ENCODE results near the gene GLT1D1. TPM values are rescaled to one million over a fixed set of nuclear protein-coding genes. Genes with fewer than 3 reads are reported as not detected.

GLT1D1 gene
- total and polyA plus RNA-seq, 2 donors (not counting 3 experiments of a cell fraction or from before 2014, with no cell fraction given) = not detected

- no peak overlapping the region for H2AFZ ChIP-seq (ENCODE audit: low read depth, low read length)
- no peak overlapping the region for H3K9ac ChIP-seq (replicated peaks; ENCODE audit: extremely low read depth, insufficient read depth, low read length)
- H4K20me1 ChIP-seq (replicated peaks; ENCODE audit: control insufficient read depth, extremely low read depth, insufficient read depth, low read length) = no peaks in the 10 kb centered on the region
- intact Hi-C loops (cut with micrococcal nuclease) (no loop called here), dilution Hi-C loops (cut with MboI; ENCODE audit: extremely low pct_ligation_motif_present, low sequenced_read_pairs) (no loop called here)
- no peaks in the 10 kb centered on the region for H3K9me3 ChIP-seq (replicated peaks; ENCODE audit: control insufficient read depth, insufficient read depth, low read length)
- H3K4me1 ChIP-seq (ENCODE audit: control insufficient read depth, extremely low read depth, insufficient read depth, low read length) = peaks cover 5% of the 10 kb centered on the region
- DNase-seq (ENCODE audit: low read depth, low spot score) (no peak), FAIRE-seq (no peak)
- H3K27me3 ChIP-seq (ENCODE audit: control insufficient read depth in 2 of 2, insufficient read depth in 2 of 2, low read length in 2 of 2) = no peaks in the 10 kb centered on the region
- no peak overlapping the region for H3K4me3 ChIP-seq (replicated peaks in 1 of 3; ENCODE audit: insufficient read depth in 1 of 3, low read depth in 1 of 3, low read length in 3 of 3)
- no TSS peak for BruUV-seq (replicated peaks)
- no peaks in the 10 kb centered on the region for H3K9me1 ChIP-seq (replicated peaks; ENCODE audit: control insufficient read depth, extremely low read depth, insufficient read depth, low read length)
- H3K79me2 ChIP-seq (ENCODE audit: control insufficient read depth, insufficient read depth, low read length) = peaks cover 79% of the 10 kb centered on the region
- CTCF ChIA-PET = interaction anchor here (1.6 kb wide), 1 partner anchor 22 kb away, joined by 4 read pairs; no protein-coding TSS in a partner anchor
- H3K4me2 ChIP-seq (ENCODE audit: insufficient read depth, low read length) = no peak overlapping the region
- no peak overlapping the region for H3K27ac ChIP-seq (ENCODE audit: insufficient read depth, low read depth, low read length)
- POLR2A ChIA-PET = no interaction called here
- H3K36me3 ChIP-seq (ENCODE audit: control insufficient read depth in 2 of 2, extremely low read depth in 1 of 2, insufficient read depth in 2 of 2, low read length in 2 of 2) = peaks cover 0 to 4% of the 10 kb centered on the region in 2 experiments
- TF ChIP-seq POLR2AphosphoS5 (IDR thresholded peaks at IDR 0.05; ENCODE audit: insufficient read depth, low read depth, low read length) (no peak), EZH2 (IDR thresholded peaks at IDR 0.05; ENCODE audit: borderline replicate concordance, low read depth, low read length, severe bottlenecking) (no peak), GATA2 (IDR thresholded peaks at IDR 0.05; ENCODE audit: insufficient read depth, insufficient read length, low read depth, low read length) (no peak), FOS (IDR thresholded peaks at IDR 0.05; ENCODE audit: borderline replicate concordance, insufficient read depth, low read length) (no peak), MYC (IDR thresholded peaks at IDR 0.05; ENCODE audit: low read depth, low read length) (no peak), CTCF (IDR thresholded peaks at IDR 0.05; ENCODE audit: extremely low read depth in 1 of 2, insufficient read depth in 1 of 2, low read depth in 1 of 2, low read length in 2 of 2) (no peak), JUN (IDR thresholded peaks at IDR 0.05; ENCODE audit: borderline replicate concordance, insufficient read depth, insufficient read length, low read depth) (no peak), MAX (IDR thresholded peaks at IDR 0.05; ENCODE audit: insufficient read depth, insufficient read length) (no peak), POLR2A (IDR thresholded peaks at IDR 0.05; ENCODE audit: low read depth, low read length) (no peak)
Measured at GRCh38 chr12:128820253-128820652, 33.0 kb upstream of the GLT1D1 start.

Measured in endothelial cell of umbilical vein (primary cell).